GM21737 (cell line): ENCODE measurements around the gene NTN5.

Source experiments
- ATAC-seq: cut with Tn5 transposase; IDR thresholded peaks from one replicate; pipeline ENCODE4 v1.9.1; 2021; ENCODE audit warnings: mild to moderate bottlenecking, moderate library complexity; ENCODE audit not compliant: unreplicated experiment

Gene NTN5

GRCh38 chr19:48616041-48616436, 56.8 kb downstream of the NTN5 start:
- no peak for ATAC-seq

- no peak for ATAC-seq
Observed at GRCh38 chr19:48615231-48616040, 57.4 kb downstream of the NTN5 start.

- no peak for ATAC-seq
Observed at GRCh38 chr19:48614436-48615230, 58.2 kb downstream of the NTN5 start, which contains the start of gene FAM83E. TSS of gene FAM83E (minus strand) at chr19:48615076. CDS start at chr19:48613372, 1,704 bp downstream.

GRCh38 chr19:48613852-48614435, 58.9 kb downstream of the NTN5 start:
- no peak for ATAC-seq

- ATAC-seq = no peak
Observed at GRCh38 chr19:48613024-48613851, 59.6 kb downstream of the NTN5 start.

- no peak for ATAC-seq
Observed at GRCh38 chr19:48611872-48612271, 60.9 kb downstream of the NTN5 start.
